HEK293 (cell line): ENCODE results near the gene CD74.

Experiments
- CTCF ChIA-PET: fragments of 350-600 bp; formaldehyde crosslinking; extraction: SDS; loops from one replicate; lab custom pipeline; 2021; ENCODE audit warnings: antibody characterized with exemption; lab: Yijun Ruan, JAX
- POLR2A ChIA-PET: fragments of 300-600 bp; formaldehyde crosslinking; extraction: SDS; loops from one replicate; lab custom pipeline; 2020; ENCODE audit warnings: antibody characterized with exemption, inconsistent platforms; lab: Yijun Ruan, JAX
- H3K27ac ChIP-seq: fragments of 200-500 bp; sonication (Bioruptor generic); 2 replicates; pipeline ENCODE4 v1.5.1; 2014; ENCODE audit warnings: low read depth, low read length, control low read depth, inconsistent platforms; ENCODE audit errors: extremely low read depth
- H3K36me3 ChIP-seq, 2 experiments: fragments of 200-500 bp in 1 of 2; sonication (Bioruptor generic) in 1 of 2; 1 replicate in 1 of 2; 2 replicates in 1 of 2; pipeline ENCODE4 v1.5.1; 2014 to 2017; ENCODE audit warnings: inconsistent platforms in 2 of 2, low read length in 2 of 2; ENCODE audit not compliant: control insufficient read depth in 2 of 2, insufficient read depth in 1 of 2
- H3K4me1 ChIP-seq: fragments of 200-500 bp; sonication (Bioruptor generic); 2 replicates; pipeline ENCODE4 v1.5.1; 2014; ENCODE audit warnings: mild to moderate bottlenecking, low read length, inconsistent platforms; ENCODE audit not compliant: control insufficient read depth, insufficient read depth
- H3K4me3 ChIP-seq: 2 replicates; pipeline ENCODE4 v1.5.1; 2011; ENCODE audit warnings: low read depth, mild to moderate bottlenecking, control low read depth, low read length, moderate library complexity
- H3K9me3 ChIP-seq: fragments of 200-500 bp; sonication (Bioruptor generic); 2 replicates; pipeline ENCODE4 v1.5.1; 2014; ENCODE audit warnings: low read depth, low read length, inconsistent platforms; ENCODE audit not compliant: control insufficient read depth, insufficient read depth
- GLIS2 ChIP-seq: fragments of 450-650 bp; formaldehyde crosslinking; IDR thresholded peaks from 2 replicates; pipeline ENCODE4 v1.5.1; 2016; ENCODE audit warnings: missing biosample characterization, missing genetic modification characterization
- SCRT2 ChIP-seq: fragments of 450-650 bp; formaldehyde crosslinking; IDR thresholded peaks from 2 replicates; pipeline ENCODE4 v1.5.1; 2016; ENCODE audit warnings: missing biosample characterization, missing genetic modification characterization
- ZNF423 ChIP-seq: fragments of 450-650 bp; formaldehyde crosslinking; IDR thresholded peaks from 2 replicates; pipeline ENCODE4 v1.5.1; 2016; ENCODE audit warnings: missing biosample characterization, missing genetic modification characterization
- ZNF48 ChIP-seq: fragments of 450-650 bp; formaldehyde crosslinking; IDR thresholded peaks from 2 replicates; pipeline ENCODE4 v1.5.1; 2016; ENCODE audit warnings: missing biosample characterization, missing genetic modification characterization
- ZNF707 ChIP-seq: fragments of 450-650 bp; formaldehyde crosslinking; IDR thresholded peaks from 2 replicates; pipeline ENCODE4 v1.5.1; 2016; ENCODE audit warnings: missing biosample characterization, missing genetic modification characterization
- ZNF776 ChIP-seq: fragments of 450-650 bp; formaldehyde crosslinking; IDR thresholded peaks from 2 replicates; pipeline ENCODE4 v1.5.0; 2017; ENCODE audit warnings: missing biosample characterization, missing genetic modification characterization, borderline replicate concordance
- TF ChIP-seq, protein P1 (sequence below): fragments of 450-650 bp; formaldehyde crosslinking; IDR thresholded peaks from 2 replicates; pipeline ENCODE4 v1.5.1; 2016; ENCODE audit warnings: missing biosample characterization, missing genetic modification characterization

Gene CD74

DNA sequence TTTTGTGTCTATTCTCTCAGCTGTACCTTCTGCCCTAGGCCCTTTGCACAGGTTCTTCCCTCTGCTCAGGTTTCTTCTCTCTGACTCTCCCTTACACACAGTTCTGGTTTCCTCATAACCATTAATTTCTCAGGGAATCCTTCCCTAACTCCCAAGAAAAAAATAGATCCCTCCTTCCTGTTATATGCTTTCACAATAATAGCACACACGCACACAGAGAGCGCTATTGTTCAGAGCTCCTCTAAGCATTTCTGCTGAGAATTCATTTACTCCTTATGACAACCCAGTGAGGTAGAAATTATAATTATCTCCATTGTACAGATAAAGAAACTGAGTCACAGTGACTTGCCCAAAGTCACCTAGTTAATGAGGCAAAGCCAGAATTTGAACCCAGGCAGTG is 56.9 kb downstream of the CD74 start:
- ChIA-PET POLR2A (no interaction called here), CTCF (interaction anchor here (0.7 kb wide), 1 partner anchor 83 kb away, joined by 3 read pairs; no protein-coding TSS in a partner anchor)
- H3K36me3 ChIP-seq = peaks cover 14 to 22% of the 10 kb centered on the region in 2 experiments; a peak in 2 of 3 replicates
- peaks cover 7% of the 10 kb centered on the region for H3K4me1 ChIP-seq
- no peak overlapping the region for H3K27ac ChIP-seq
- H3K4me3 ChIP-seq = no peak overlapping the region
- TF ChIP-seq GLIS2 (no peak), ZNF48 (tag by site-specific recombination) (no peak), ZNF707 (tag by site-specific recombination) (no peak), ZNF423 (no peak), ZNF776 (no peak)
- no peaks in the 10 kb centered on the region for H3K9me3 ChIP-seq

DNA sequence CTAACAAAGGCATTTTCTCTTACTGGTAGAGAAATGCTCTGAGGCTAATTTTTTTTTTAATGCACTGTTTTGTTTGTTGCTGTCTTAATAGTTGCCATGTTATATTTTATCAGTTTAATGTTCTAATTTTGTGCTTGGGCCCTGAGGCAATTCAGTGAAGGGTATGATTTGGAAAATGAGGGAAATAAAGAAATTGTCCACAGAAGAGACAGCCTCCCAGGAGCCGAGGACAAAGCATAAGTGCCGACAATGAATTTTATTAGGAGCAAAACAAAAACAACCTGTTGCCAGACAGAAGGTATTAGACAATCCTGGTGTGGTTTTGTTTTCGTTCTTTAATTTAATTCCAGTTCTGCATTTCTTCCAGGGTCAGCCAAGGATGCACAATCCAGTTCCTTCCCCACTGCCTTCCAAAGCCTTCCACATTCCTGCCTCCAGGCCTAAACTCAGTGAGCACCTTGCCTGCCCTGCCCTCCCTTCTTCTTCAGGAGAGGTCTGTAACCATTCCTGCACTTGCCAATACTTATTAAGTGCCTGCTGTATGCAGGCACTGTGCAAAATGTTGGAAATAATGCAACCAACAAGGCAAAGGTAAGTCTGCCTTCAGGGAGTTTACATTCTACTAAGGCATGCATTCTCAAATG is 59.6 kb downstream of the CD74 start:
- CTCF ChIA-PET = interaction anchor here (0.6 to 4.7 kb wide), 3 partner anchors 80 to 174 kb away, joined by 3 to 97 read pairs (median 3); no protein-coding TSS in a partner anchor
- POLR2A ChIA-PET = interaction anchor here (0.7 kb wide), 1 partner anchor 25 kb away, joined by 3 read pairs; no protein-coding TSS in a partner anchor

DNA sequence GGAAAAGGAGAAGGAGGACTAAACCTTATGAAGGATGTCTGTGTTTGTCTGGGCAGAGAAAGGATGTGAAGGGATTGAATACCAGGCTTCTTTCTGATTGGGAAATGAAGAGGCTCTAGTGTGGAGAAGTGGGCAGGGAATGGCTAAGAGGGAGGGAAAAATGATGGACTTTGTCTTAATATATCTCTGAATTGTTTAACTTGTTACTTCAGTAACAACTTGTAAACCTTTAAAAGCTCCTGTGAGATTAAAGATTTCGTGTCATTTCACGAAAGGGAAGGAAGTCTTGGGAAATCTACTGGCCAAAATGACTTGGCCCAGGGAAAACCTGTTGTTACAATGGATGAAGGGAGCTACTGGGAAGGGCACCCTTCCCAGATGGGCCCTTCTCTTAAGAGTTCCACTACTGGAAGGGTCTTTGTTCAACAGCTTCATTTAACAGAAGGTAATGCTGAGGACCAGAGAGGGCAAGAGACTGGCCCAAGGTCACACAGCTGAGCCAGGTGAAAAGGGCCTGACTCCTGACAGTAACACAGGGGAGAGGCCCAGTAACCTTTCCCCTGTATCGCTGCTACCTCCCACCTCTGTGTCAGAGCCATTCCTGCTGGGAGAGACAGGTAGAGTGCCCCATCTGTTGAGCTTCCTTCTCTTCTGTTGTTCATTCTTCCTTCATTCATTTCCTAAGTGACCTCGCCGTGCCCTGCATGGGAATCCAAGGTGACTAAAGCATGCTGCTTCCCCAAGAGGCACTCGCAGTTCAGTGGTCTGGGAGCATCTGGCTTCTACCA is 60.3 kb downstream of the CD74 start:
- no peaks in the 10 kb centered on the region for H3K9me3 ChIP-seq
- H3K27ac ChIP-seq = no peak overlapping the region
- no peaks in the 10 kb centered on the region for H3K36me3 ChIP-seq
- TF ChIP-seq ZNF48 (tag by site-specific recombination) = no peak
- TF ChIP-seq, protein P1, sequence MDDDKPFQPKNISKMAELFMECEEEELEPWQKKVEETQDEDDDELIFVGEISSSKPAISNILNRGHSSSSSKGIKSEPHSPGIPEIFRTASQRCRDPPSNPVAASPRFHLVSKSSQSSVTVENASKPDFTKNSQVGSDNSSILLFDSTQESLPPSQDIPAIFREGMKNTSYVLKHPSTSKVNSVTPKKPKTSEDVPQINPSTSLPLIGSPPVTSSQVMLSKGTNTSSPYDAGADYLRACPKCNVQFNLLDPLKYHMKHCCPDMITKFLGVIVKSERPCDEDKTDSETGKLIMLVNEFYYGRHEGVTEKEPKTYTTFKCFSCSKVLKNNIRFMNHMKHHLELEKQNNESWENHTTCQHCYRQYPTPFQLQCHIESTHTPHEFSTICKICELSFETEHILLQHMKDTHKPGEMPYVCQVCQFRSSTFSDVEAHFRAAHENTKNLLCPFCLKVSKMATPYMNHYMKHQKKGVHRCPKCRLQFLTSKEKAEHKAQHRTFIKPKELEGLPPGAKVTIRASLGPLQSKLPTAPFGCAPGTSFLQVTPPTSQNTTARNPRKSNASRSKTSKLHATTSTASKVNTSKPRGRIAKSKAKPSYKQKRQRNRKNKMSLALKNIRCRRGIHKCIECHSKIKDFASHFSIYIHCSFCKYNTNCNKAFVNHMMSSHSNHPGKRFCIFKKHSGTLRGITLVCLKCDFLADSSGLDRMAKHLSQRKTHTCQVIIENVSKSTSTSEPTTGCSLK (tag by site-specific recombination) = no peak
- TF ChIP-seq SCRT2 (tag by site-specific recombination) = 0 out of 2 replicates have a peak, but pooled peaks have one; percentile 5
- CTCF ChIA-PET = interaction anchor here (0.6 to 4.7 kb wide), 6 partner anchors 12 to 191 kb away, joined by 3 to 97 read pairs (median 6); no protein-coding TSS in a partner anchor
- POLR2A ChIA-PET = interaction anchor here (0.7 kb wide), 1 partner anchor 26 kb away, joined by 3 read pairs; no protein-coding TSS in a partner anchor
- H3K4me3 ChIP-seq = no peak overlapping the region
- H3K4me1 ChIP-seq = peaks cover 3% of the 10 kb centered on the region; the same call in 1 of the 2 replicates

More for the DNA sequence above, 59.6 kb downstream of the CD74 start:
- peaks cover 3% of the 10 kb centered on the region; the same call in 1 of the 2 replicates for H3K4me1 ChIP-seq
- H3K36me3 ChIP-seq = no peaks in the 10 kb centered on the region
- H3K9me3 ChIP-seq = no peaks in the 10 kb centered on the region
- TF ChIP-seq ZNF48 (tag by site-specific recombination) = no peak
- TF ChIP-seq SCRT2 (tag by site-specific recombination) = peak; percentile 46
- H3K4me3 ChIP-seq = no peak overlapping the region
- H3K27ac ChIP-seq = no peak overlapping the region
